AG04449 (cell line): ENCODE results near the gene THUMPD1.

ENCODE experiments used
- CTCF ChIA-PET: fragments of 350-600 bp; formaldehyde crosslinking; extraction: SDS; loops from one replicate; lab custom pipeline; 2021; ENCODE audit warnings: antibody characterized with exemption; lab: Yijun Ruan, JAX
- POLR2A ChIA-PET: fragments of 400-600, 350-600 bp; formaldehyde crosslinking; extraction: SDS; loops from one replicate; lab custom pipeline; 2020; ENCODE audit warnings: antibody characterized with exemption, inconsistent platforms; lab: Yijun Ruan, JAX
- DNase-seq: peaks from one replicate; pipeline ENCODE4 v3.0.0-alpha.2; 2010; ENCODE audit warnings: low read depth, low spot score
- H3K4me3 ChIP-seq: 2 replicates; pipeline ENCODE4 v1.5.1; 2011; ENCODE audit warnings: low read depth, mild to moderate bottlenecking, control low read depth, low read length
- CTCF ChIP-seq: IDR thresholded peaks from one replicate; pipeline ENCODE4 v1.5.1; 2011; ENCODE audit warnings: mild to moderate bottlenecking, moderate library complexity, low read length, control low read depth, inconsistent platforms; ENCODE audit not compliant: insufficient read depth; ENCODE audit errors: missing control alignments

Gene THUMPD1

GRCh38 chr16:20774703-20775362 is 33.2 kb upstream of the THUMPD1 start:
- ChIA-PET CTCF (interaction anchor here (0.6 to 5.6 kb wide), 9 partner anchors 8 to 327 kb away, joined by 3 to 41 read pairs (median 3); partner anchors contain the start of gene ACSM3), POLR2A (no interaction called here)
- peak; percentile 87 for TF ChIP-seq CTCF
- DNase-seq: peak; percentile 2
- no peak overlapping the region for H3K4me3 ChIP-seq

GRCh38 chr16:20773679-20774078 is 32.1 kb upstream of the THUMPD1 start:
- H3K4me3 ChIP-seq: no peak overlapping the region
- POLR2A ChIA-PET: no interaction called here
- CTCF ChIA-PET: interaction anchor here (0.9 to 5.6 kb wide), 5 partner anchors 9 to 527 kb away, joined by 3 to 41 read pairs (median 4); partner anchors contain the start of gene ACSM3
- TF ChIP-seq CTCF: no peak
- DNase-seq: no peak

- H3K4me3 ChIP-seq: no peak overlapping the region
- ChIA-PET POLR2A (no interaction called here), CTCF (no interaction called here)
- no peak for TF ChIP-seq CTCF
- no peak for DNase-seq
Measured at GRCh38 chr16:20768818-20769217, 27.2 kb upstream of the THUMPD1 start.

- ChIA-PET CTCF (no interaction called here), POLR2A (no interaction called here)
- TF ChIP-seq CTCF: no peak
- H3K4me3 ChIP-seq: no peak overlapping the region
- DNase-seq: no peak
Measured at GRCh38 chr16:20768121-20768520, 26.5 kb upstream of the THUMPD1 start.

GRCh38 chr16:20767577-20767976 is 26.0 kb upstream of the THUMPD1 start:
- no peak overlapping the region for H3K4me3 ChIP-seq
- POLR2A ChIA-PET: no interaction called here
- CTCF ChIA-PET: no interaction called here
- no peak for DNase-seq
- TF ChIP-seq CTCF: no peak

- POLR2A ChIA-PET: no interaction called here
- TF ChIP-seq CTCF: no peak
- no peak overlapping the region for H3K4me3 ChIP-seq
- CTCF ChIA-PET: interaction anchor here (1.4 kb wide), 1 partner anchor 9 kb away, joined by 3 read pairs; no protein-coding TSS in a partner anchor
- DNase-seq: no peak
Measured at GRCh38 chr16:20766294-20766693, 24.7 kb upstream of the THUMPD1 start.
